GM20000 (cell line): ENCODE data around the gene NEDD9.

Experiments
- DNase-seq: peaks from one replicate; pipeline ENCODE4 v3.0.0; 2012; ENCODE audit warnings: low spot score
- TF ChIP-seq, protein P1 (sequence below): IDR thresholded peaks from 2 replicates; pipeline ENCODE4 v1.5.1; 2012; ENCODE audit warnings: mild to moderate bottlenecking, control low read depth; ENCODE audit errors: extremely low read depth, missing control alignments

The NEDD9 gene

DNA sequence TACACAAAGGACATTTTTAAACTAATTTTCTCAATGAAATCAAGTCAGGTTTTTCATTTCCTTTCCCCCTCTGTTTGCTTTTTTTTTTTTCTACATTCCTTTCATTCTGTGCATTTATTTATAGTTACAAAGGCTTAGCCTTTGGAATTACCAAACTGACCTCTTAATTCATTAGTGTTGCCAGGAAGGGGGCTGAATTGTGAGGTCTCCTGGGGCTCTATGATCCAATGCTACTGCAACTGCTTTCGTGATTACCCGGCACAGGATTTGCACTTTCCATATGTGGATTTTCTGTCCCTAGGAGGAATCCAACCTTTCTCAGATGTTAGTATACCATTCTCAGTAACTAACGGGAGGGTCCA, 35.3 kb downstream of the NEDD9 start:
- TF ChIP-seq, protein P1, sequence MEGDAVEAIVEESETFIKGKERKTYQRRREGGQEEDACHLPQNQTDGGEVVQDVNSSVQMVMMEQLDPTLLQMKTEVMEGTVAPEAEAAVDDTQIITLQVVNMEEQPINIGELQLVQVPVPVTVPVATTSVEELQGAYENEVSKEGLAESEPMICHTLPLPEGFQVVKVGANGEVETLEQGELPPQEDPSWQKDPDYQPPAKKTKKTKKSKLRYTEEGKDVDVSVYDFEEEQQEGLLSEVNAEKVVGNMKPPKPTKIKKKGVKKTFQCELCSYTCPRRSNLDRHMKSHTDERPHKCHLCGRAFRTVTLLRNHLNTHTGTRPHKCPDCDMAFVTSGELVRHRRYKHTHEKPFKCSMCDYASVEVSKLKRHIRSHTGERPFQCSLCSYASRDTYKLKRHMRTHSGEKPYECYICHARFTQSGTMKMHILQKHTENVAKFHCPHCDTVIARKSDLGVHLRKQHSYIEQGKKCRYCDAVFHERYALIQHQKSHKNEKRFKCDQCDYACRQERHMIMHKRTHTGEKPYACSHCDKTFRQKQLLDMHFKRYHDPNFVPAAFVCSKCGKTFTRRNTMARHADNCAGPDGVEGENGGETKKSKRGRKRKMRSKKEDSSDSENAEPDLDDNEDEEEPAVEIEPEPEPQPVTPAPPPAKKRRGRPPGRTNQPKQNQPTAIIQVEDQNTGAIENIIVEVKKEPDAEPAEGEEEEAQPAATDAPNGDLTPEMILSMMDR: no peak
- no peak for DNase-seq

DNA sequence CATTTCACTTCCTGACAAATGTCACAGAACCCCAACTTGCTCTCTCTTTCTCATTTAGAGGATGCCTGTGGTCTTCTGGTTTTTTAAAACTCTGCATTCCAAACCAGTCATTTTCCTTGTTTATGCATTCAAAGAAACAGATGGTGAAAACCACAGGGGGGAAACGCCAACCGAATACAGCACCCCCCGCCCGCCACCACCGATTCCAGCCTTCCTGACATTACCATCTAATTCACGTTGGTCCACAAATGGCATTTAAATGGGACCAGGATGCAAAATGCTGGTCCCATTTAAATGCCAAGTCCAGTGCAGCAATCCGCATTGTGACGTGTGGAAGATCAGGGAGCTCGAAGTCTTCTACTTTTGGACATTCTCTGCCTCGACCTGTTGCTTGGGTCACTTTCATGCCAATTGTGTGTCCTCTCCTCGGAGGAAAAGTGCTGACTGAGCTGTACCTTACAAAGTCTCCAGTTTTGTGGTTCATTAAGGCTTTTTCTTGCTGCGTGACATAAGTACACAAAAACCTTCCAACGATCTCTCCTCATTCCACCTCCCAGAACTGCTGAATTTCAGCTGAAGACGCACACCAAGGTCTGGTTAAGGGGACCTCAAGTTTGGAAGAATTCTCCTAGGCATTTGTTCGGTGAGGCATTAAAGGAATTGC, 35.8 kb downstream of the NEDD9 start:
- TF ChIP-seq, protein P1: no peak

DNA sequence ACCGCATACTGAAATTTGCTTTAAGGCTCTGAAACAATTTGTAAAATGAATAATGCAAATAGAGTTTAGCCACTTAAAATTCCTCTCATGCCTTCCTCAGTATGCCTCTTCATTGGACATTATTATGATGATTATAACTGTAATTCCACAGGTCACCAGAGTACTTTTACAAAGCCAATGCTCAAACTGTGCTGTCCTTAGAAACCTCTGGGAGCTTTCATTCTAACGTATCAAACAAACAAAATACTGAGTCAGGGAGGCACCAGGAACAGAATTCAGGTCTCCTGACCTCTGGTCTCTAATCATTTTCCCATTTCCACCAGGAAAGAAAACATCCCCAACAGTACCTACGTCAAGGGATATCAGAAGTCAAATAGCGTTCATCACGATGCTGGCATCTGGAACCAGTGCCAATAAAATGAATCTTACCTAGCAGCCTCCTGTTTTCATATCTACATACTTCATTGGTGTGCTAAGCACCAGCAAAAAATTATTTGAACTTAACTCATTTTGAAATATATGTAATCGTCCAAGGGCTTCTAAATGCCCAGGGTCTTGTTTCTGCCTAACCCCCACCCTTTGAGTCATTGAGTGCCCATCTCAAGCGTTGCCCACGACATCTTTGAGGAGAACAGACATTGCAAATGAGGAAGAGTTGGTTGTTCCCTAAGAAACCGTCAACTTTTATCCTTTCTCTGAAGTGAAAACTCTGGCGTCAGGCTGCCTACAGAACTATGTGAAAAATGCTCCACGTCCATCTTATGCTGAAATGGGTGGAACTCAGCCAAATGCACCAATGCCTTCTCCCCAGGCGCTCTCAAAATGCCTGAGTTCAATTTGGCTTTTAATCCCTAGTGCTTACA, 37.9 kb downstream of the NEDD9 start:
- TF ChIP-seq, protein P1: no peak
- DNase-seq: no peak

More for the DNA sequence above, 35.8 kb downstream of the NEDD9 start:
- DNase-seq: no peak

DNA sequence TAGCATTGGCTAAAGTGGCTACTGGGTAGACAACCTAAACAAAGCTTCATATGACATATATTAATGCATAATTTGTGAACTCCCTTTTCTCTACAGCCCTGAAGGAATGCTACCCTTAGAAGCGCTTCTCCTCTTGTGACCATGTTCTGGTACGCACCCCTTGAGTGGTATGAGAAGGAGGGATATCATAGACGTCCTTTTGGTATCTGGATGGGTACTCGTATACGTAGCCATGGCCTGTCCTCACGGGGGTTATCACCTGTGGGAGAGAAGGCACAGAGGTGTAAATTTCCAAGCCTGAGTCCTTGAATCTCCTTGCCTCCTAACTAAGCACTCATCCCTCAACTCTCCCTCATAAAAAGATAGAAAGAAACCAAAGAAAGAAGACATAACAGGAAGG, 39.0 kb downstream of the NEDD9 start:
- DNase-seq: no peak
- TF ChIP-seq, protein P1: no peak

DNA sequence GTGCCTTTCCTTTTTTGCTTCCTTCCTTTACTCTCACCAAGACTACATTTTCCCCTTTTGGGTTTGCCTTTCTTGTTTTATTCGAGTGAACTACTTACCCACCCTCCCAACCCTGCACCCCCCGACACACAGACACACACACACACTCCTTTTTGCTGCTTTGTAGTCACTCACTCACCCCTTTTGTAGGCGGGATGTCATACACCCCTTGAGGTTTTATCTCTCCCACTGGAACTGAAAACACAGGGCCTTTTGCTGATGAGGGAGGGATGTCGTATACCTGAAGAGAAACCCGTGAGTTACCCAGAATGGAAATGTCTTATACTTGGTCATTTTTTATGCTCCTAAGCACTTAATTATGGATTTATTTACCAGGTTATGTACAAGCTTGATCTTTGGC, 40.3 kb downstream of the NEDD9 start:
- DNase-seq: no peak
- TF ChIP-seq, protein P1: no peak

DNA sequence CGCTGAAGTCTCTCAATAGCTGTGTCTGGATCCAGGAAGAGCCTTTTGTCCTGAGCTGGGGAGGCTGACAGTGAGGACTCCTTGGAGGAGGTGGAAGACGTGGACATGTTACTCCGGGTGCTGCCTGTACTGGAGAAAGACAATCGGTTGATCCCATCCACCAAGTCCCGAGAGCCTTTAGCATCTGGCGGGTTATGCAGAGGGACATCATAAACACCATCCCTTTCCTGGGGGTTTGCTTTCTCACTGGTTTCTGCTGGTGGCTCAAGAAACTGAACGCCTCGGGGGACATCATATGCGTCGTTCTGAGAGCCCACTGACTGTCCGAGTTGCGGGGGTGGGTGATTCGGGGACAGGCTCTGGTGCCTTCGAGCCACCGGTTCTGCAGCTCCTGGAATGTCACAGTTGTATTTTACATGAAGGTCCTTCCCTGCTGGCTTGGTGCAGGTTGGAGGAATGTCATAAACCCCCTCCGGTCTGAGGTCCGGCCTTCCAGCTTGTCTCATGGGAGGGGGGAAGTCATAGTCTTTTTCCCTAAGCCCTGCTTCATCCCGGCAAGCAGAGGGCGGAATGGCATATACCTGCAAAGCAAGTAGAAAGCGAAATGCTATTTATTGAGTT, 41.7 kb downstream of the NEDD9 start:
- TF ChIP-seq, protein P1: no peak
- DNase-seq: no peak
